ENCODE measurements around the gene KCNMB2. TPM values are rescaled to one million over a fixed set of nuclear protein-coding genes. Genes with fewer than 3 reads are reported as not detected.
A peak's percentile ranks its signal among the peaks of the same experiment; 100 is the strongest.
"Not testable (repeated sequence)": the region's sequence is repeated elsewhere in the genome, so short reads cannot be mapped to it uniquely, and the experiment has no call there.

The KCNMB2 gene
- not detected in 2 replicates for total RNA-seq (2014; rRNA removed; shearing (Covaris generic))

GRCh38 chr3:178536211-178537079, at the start of gene KCNMB2:
TSS of gene KCNMB2 (plus strand) at chr3:178536436.
- in situ Hi-C loops (cut with HindIII; ENCODE audit: low sequenced_read_pairs), result no loop called here
- DNase-seq (ENCODE audit: low spot score), result peak; percentile 30

GRCh38 chr3:178486903-178487302, 49.3 kb upstream of the KCNMB2 start:
- no peak for DNase-seq (ENCODE audit: low spot score)
- in situ Hi-C loops (cut with HindIII; ENCODE audit: low sequenced_read_pairs), result no loop called here

- no peak for DNase-seq (ENCODE audit: low spot score)
- in situ Hi-C loops (cut with HindIII; ENCODE audit: low sequenced_read_pairs), result no loop called here
Observed at GRCh38 chr3:178487752-178488151, 48.5 kb upstream of the KCNMB2 start.

- DNase-seq (ENCODE audit: low spot score), result no peak
- in situ Hi-C loops (cut with HindIII; ENCODE audit: low sequenced_read_pairs), result no loop called here
Observed at GRCh38 chr3:178491751-178492150, 44.5 kb upstream of the KCNMB2 start.

GRCh38 chr3:178492491-178492890, 43.7 kb upstream of the KCNMB2 start:
- in situ Hi-C loops (cut with HindIII; ENCODE audit: low sequenced_read_pairs), result no loop called here
- DNase-seq (ENCODE audit: low spot score), result no peak

GRCh38 chr3:178494386-178494785, 41.9 kb upstream of the KCNMB2 start:
- DNase-seq (ENCODE audit: low spot score), result no peak
- in situ Hi-C loops (cut with HindIII; ENCODE audit: low sequenced_read_pairs), result no loop called here

GRCh38 chr3:178496911-178497310, 39.3 kb upstream of the KCNMB2 start:
- DNase-seq (ENCODE audit: low spot score), result no peak
- in situ Hi-C loops (cut with HindIII; ENCODE audit: low sequenced_read_pairs), result no loop called here

GRCh38 chr3:178498871-178499270, 37.4 kb upstream of the KCNMB2 start:
- no peak for DNase-seq (ENCODE audit: low spot score)
- in situ Hi-C loops (cut with HindIII; ENCODE audit: low sequenced_read_pairs), result no loop called here

GRCh38 chr3:178500631-178501030, 35.6 kb upstream of the KCNMB2 start:
- DNase-seq (ENCODE audit: low spot score), result no peak
- in situ Hi-C loops (cut with HindIII; ENCODE audit: low sequenced_read_pairs), result no loop called here

- DNase-seq (ENCODE audit: low spot score), result no peak
- in situ Hi-C loops (cut with HindIII; ENCODE audit: low sequenced_read_pairs), result no loop called here
Observed at GRCh38 chr3:178504128-178504527, 32.1 kb upstream of the KCNMB2 start.

GRCh38 chr3:178505832-178506231, 30.4 kb upstream of the KCNMB2 start:
- DNase-seq (ENCODE audit: low spot score), result no peak
- in situ Hi-C loops (cut with HindIII; ENCODE audit: low sequenced_read_pairs), result no loop called here

- in situ Hi-C loops (cut with HindIII; ENCODE audit: low sequenced_read_pairs), result no loop called here
- DNase-seq (ENCODE audit: low spot score), result no peak
Observed at GRCh38 chr3:178507507-178508442, 28.5 kb upstream of the KCNMB2 start.

- in situ Hi-C loops (cut with HindIII; ENCODE audit: low sequenced_read_pairs), result no loop called here
- DNase-seq (ENCODE audit: low spot score), result no peak
Observed at GRCh38 chr3:178508443-178508825, 27.8 kb upstream of the KCNMB2 start.

- no peak for DNase-seq (ENCODE audit: low spot score)
- in situ Hi-C loops (cut with HindIII; ENCODE audit: low sequenced_read_pairs), result no loop called here
Observed at GRCh38 chr3:178510496-178510895, 25.7 kb upstream of the KCNMB2 start.

GRCh38 chr3:178512647-178513046, 23.6 kb upstream of the KCNMB2 start:
- in situ Hi-C loops (cut with HindIII; ENCODE audit: low sequenced_read_pairs), result no loop called here

GRCh38 chr3:178513546-178514380, 22.5 kb upstream of the KCNMB2 start:
- no peak for DNase-seq (ENCODE audit: low spot score)
- in situ Hi-C loops (cut with HindIII; ENCODE audit: low sequenced_read_pairs), result no loop called here

More at GRCh38 chr3:178512647-178513046, 23.6 kb upstream of the KCNMB2 start:
- no peak for DNase-seq (ENCODE audit: low spot score)

GRCh38 chr3:178514401-178514800, 21.8 kb upstream of the KCNMB2 start:
- no peak for DNase-seq (ENCODE audit: low spot score)
- in situ Hi-C loops (cut with HindIII; ENCODE audit: low sequenced_read_pairs), result no loop called here

- in situ Hi-C loops (cut with HindIII; ENCODE audit: low sequenced_read_pairs); DNase-seq (ENCODE audit: low spot score): not testable (repeated sequence)
Observed at GRCh38 chr3:178515076-178515744, 21.0 kb upstream of the KCNMB2 start.

Data from G401 (cell line).